Measurements from ENCODE around the gene SOCS4.
"Not testable (repeated sequence)": the region's sequence is repeated elsewhere in the genome, so short reads cannot be mapped to it uniquely, and the experiment has no call there.

Gene SOCS4

DNA sequence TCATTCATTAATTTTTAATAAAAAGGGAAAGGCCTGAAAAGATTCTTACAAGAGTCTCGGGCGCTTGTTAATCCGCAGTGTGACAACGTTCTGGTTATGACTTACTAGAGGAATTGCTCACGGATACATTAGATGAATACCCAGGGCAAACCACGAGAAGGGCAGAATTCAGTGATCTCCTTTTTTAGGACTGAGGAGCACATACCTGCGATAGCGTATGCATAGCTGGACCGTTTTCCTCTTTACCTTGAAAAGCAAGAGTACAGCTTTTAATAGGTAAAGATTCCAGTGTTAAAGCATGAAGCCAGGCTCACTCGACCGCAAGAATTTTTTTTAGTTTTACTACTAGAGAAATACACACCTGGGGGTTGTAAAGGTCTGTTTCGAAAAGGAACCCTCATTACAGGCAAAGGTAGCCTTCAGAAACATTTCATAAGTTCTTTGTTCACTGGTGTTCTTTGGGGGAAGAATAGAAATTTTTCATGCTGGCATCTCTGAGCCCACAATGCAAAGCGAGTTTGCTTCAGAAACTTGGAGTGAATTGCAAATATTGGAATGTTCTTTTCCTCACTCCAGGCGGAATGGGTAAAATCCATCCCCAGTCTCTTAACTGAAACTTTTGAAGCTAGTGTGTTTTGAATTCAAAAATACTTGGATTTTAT, 25.4 kb downstream of the SOCS4 start:
- DNase-seq (ENCODE audit: low read depth), result no peak

DNA sequence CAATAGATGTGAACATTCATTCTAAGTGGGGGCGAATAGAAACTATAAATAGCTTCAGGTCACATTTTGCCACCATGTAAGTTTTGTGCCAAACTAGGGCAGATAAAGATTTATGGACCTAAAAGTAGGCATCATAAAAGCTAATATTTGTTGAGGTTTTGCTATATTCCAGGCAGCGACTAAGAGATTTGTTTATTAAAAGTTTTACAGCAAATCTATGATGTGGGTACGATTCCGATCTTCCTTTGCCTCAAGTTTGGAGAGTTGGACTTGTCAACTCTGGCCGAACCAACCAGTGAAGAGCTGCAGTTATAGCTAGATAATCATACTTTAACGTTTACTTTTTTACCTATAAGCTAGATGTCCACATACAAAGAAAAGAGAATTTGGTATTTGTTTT, 26.0 kb downstream of the SOCS4 start:
- no peak for DNase-seq (ENCODE audit: low read depth)

DNA sequence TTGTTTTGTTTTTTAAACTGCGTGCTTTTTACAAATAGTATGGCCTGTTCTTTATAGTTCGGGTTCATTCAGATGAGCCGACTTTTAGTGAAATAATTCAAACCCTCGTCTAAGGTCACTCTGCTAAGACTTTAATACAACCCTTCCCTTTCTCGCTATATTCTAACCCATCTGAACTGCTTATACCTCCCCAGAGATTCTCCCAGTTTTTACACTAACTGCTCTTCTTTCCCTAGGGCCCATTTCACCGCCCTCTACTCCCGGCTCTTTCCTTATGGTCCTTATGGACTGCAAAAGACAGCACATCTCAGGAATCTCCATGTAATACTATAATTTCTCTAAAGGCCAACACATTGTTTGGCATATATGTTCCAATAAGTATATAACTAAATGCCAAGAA, 26.5 kb downstream of the SOCS4 start:
- no peak for DNase-seq (ENCODE audit: low read depth)

DNA sequence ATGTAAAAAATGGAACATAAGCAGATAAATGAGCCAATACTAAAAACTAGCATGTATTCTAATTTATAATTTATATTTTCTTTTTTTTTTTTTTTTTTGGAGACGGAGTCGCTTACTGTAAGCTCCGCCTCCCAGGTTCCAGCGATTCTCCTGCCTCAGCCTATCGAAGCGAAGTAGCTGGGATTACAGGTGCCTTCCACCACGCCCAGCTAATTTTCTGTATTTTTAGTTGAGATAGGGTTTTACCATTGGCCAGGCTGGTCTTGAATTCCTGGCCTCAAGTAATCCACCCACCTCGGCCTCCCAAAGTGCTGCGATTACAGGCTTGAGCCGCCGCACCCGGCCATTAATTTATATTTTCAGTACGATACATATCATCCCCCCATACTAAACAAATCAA, 27.1 kb downstream of the SOCS4 start:
- no peak for DNase-seq (ENCODE audit: low read depth)

DNA sequence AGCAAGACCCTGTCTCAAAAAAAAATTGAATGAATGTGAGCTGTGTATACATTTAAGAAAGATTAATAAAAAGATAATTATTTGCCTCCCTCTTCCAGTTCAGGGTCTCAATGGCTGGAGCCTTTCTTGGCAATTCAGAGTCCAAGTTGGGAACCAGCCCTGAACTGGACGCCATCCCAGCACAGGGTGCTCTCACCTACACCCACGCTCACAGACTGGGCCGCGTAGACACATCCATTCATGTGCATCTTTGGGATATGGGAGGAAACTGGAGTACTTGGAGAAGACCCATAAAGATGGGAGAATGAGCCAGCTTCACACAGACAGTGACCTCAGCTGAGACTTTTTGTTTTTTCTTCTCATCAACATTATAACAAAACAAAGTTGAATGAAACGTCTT, 30.9 kb downstream of the SOCS4 start:
- no peak for DNase-seq (ENCODE audit: low read depth)

DNA sequence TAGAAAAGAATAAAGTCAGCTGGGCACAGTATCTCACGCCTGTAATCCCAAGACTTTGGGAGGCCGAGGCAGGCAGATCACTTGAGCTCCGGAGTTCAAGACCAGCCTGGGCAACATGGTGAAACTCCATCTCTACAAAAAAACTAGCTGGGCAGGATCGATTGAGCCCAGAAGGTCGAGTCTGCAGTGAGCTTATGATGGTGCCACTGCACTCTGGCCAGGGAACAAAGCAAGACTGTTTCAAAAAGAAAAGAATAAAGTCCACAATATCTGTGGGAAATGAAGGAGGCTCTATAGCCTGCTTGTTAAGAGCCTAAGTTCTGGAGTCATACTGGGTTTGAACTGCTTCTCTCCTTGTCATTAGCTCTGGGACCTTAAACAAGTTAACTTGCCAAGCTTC, 32.3 kb downstream of the SOCS4 start:
- no peak for DNase-seq (ENCODE audit: low read depth)

DNA sequence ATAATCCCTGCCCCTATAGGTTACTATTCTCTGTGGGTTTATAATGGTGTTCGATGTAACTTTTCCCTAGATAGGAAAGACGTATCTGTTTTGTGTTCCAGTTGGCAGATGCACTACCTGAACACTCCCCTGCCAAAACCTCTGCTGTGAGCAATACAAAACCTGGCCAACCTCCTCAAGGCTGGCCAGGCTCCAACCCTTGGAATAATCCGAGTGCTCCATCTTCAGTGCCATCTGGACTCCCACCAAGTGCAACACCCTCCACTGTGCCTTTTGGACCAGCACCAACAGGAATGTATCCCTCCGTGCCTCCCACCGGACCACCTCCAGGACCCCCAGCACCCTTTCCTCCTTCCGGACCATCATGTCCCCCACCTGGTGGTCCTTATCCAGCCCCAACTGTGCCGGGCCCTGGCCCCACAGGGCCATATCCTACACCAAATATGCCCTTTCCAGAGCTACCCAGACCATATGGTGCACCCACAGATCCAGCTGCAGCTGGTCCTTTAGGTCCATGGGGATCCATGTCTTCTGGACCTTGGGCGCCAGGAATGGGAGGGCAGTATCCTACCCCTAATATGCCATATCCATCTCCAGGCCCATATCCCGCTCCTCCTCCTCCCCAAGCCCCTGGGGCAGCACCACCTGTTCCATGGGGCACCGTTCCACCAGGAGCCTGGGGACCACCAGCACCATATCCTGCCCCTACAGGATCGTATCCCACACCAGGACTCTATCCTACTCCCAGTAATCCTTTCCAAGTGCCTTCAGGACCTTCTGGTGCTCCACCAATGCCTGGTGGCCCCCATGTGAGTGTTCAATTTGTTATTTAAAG, 35.7 kb downstream of the SOCS4 start:
- no peak for DNase-seq (ENCODE audit: low read depth)

DNA sequence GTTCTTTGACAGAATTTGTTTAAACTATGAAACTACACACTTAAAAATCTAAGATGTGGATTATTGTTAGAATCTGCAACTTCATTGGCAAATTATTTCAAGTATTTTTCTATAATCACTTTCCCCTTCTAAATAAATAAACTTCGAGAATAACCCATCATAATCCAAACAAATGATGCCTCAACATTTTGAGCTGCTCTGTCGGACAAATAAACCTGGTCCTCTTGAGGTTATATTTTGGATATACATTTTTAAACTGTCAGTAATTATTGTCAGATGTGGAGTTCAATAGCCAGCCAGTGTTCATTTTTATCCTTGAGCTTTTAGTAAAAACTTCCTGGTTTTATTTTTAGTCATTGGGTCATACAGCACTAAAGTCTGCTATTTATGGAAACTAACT, 37.9 kb downstream of the SOCS4 start:
- not testable (repeated sequence) for DNase-seq (ENCODE audit: low read depth)

DNA sequence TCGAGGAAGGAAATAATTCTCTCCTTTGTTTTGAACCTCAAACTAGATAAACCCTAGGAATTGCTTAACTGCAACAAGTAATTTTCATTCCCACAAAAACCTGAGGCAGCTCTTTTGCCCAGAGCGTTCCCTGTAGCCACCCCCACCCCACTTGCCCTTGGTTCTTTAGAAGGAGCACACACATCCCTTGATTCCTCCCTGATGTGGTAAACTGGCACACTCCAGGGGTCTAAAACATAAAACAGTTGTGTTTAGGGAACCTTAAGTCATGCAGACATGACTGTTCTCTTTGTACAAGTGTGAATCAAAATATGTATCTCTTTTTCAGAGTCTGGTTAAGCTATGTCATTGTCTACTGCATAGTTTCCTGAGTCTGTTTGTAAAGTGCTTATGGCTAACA, 38.4 kb downstream of the SOCS4 start:
- DNase-seq (ENCODE audit: low read depth), result no peak

DNA sequence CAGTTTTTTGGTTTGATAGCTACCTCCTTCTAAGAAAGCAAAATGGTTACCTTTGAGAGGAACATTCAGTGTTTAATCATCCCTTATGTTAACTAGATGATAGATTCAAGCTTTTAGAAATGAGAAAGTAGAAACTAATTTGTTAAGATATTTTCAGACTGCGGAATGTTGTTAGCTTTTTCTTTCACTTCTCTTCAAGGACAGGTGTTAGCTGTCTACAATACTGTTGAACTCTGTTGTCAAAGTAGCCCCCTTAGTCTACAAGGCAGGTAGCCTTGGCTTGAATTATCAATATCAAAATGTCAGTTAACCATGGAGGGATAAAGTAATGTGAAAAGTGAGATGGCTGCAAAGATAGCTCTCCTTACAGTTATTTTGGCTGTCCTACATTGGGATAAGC, 39.2 kb downstream of the SOCS4 start:
- DNase-seq (ENCODE audit: low read depth), result no peak

DNA sequence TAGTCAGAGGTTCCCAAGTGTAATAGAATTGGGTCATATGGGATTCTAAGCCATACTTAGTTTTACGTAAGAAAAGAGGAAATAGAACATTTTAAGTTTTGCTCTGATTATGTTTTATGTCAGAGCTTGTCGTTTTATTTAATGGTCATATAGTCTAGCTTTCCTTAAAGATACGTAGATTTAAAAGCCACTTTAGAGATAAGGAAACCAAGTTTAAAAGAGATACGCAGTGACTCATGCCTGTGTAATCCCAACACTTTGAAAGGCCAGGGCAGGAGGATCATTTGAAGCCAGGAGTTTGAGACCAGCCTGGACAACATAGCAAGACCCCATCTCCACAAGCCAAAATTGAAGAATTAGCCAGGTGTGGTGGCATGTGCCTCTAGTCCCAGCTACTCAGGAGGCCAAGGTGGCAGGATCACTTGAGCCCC, 44.0 kb downstream of the SOCS4 start:
- no peak for DNase-seq (ENCODE audit: low read depth)

DNA sequence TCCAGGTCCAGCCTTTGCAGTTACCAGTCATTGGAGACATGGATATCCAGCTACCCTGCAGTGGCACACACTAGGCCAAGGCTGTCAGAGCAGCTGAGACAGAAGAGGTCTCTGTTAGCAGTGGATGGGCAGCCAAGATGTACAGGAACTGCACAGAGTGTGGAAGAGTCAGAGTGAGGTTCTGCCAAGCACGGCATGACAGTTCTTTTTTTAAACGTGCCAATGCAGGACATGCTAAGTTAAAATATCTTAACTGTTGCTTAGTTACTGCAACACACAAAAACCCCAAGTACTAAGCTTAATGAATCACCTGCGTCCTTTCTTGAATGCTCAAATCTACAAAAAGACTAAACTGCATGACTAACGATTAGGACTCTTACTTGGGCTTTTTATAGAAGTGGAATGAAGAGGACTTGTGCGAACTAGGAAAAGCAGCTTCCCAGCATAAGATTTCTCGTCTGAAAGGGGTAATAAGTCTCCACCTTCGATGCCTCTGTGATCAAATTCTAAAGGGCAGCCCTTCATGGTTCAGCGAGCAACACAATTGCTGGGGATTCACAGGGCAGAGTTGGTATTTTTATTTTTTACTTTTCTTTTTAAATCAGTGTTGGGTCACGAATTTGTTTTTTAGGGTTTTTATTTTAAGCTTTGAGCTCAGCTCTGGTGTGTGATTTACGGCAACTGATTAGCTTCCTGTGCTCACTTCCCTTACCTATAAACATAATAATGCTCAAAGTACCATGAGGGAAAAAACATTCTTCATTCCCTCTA, 45.0 kb downstream of the SOCS4 start:
- DNase-seq (ENCODE audit: low read depth), result no peak

DNA sequence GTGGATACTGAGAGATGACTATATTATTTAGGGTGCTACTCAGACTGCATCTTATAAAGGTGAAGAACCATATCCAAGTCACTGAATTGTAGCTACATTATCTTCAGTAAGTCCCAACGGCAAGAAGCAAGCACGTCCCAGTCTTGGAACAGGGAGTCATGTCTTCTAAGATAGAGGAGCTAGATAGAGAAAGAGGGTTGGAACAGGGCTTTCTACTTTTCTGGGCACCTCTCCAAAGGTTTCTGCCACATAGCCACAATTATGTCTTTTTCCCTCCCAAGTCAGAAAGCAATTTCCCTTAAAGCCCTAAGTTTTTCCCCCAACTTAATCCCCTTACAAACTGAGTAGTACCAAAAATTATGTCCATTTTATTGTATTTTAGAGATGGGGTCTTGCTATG, 46.8 kb downstream of the SOCS4 start:
- no peak for DNase-seq (ENCODE audit: low read depth)

DNA sequence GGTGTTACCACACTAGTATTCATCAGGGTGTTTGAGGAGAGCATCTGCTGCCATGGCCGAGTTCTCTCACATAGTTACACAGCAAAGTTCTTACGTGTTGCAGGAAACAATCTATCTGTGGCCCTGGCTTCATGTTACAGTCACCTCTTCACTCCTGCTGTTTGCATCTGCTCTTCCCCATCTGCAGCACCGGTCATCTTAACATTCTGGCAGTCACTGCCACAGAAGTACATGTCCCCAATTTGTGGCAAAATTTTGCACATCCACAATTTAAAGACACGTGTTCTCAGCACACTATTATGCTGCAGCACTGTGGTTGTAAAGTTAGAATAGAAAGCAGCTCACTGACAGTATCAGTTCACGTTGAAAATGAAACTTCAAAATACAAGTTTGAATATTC, 47.6 kb downstream of the SOCS4 start:
- no peak for DNase-seq (ENCODE audit: low read depth)

DNA sequence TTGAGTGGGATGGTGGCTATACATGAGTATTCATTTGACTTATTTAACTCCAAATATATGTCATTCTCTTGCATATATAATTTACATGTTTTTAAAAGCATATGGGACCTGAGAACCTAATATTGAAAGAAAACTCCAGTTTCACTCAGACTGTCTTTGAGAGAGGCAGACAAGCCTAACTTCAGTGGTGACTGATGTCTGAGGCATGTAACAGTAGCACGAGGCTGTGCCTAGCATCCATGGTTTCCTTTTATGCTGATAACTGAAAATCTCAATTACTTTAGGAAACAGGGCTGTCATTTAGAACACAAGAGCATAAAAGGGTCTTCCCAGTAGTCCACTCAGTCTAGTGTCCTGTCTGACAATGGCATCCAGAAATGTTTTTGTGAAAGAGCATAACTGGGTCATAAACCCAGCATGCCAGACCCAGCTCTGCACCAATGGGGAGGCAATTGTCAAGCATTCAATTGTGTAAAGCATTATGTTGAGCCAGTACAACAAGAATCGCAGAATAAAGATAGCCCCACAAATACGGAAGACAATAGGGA, 48.7 kb downstream of the SOCS4 start:
- no peak for DNase-seq (ENCODE audit: low read depth)

DNA sequence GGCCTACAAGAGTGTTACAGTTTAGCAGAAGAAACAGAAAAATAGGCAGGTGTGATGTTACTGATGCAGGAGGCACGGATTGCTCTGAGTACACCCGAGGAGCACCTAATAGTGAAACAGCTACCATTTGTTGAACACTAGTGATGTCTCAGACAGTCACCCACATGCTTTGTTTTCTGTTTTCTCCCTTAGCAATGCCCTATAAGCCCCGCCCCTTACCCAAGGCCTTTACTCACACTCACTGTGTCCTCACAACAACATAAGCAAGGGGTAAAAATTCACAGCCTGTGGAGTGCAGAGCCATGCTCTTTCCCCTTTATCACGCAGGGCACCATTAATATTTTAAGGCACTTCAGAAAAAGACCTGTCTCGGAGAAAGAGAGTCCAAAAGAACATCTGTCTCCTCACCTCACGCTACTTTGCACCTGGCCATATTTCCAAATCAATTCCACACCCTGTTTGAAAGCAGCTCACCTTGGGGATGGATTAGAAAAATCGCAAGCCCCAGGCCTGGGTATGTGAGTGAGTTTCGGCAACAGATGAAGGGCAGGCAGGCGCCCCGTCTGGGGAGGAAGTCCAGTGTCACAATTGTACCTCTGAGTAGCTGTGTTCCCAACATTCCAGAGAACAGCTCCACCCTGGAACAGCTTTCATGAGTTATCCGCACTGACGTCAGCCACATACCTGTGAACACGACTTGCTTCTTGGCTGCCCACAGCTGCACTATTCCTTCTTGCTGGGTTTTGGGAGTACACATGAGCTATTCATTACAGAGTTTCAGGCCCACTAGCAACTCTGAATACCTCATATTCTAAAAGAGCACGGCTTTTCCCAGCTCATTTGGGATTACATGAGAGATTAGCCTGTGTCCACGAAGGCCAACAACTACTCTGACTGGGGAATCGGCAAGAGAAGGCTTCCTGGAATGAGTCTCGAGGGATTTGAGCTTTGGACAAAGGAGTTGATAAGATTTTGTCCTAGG, 50.4 kb downstream of the SOCS4 start:
- no peak for DNase-seq (ENCODE audit: low read depth)

DNA sequence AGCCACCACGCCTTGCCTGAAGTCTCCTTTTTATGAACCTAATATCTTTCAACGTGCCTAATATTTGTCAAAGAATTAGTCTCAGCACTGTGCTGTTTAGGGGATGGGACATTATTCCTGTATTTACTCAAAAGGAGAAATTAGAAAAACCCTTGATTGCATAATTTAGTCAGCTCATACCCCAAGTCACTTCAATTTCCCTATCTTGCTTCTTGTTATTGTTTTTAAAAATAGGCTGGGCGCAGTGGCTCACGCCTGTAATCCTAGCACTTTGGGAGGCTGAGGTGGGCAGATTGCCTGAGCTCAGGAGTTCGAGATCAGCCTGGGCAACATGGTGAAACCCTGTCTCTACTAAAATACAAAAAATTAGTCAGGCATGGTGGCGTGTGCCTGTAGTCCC, 52.9 kb downstream of the SOCS4 start:
- not testable (repeated sequence) for DNase-seq (ENCODE audit: low read depth)

DNA sequence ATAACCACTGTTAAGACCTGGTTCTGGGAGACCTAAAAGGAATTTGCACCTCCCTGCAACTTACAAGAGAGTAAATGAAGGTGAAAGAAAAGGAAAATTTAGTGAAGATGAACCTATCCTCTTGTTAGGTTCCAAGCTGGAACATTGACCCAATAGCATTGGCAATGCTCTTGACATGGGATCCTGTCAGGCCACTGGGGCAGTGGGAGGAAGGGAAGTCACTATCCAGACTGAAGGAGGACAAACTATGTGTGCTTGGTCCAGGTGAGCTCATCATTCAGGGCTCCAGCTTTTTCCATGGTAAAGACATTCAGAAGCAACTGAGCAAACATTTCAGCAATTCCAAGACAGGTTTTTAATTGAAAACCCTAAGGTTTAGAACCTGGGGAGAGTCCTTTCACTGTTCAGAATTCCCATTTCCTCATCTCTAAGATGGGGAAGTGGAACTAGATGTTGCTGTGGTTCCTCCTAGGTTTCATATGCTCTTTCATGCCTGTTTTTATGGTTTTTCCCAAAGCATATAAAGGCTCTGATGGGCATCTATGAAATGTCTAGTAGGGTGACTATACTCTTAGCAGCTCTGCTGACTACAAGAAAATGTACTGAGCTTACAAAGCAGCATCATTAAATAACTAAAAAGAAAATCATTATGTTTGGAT, 57.5 kb downstream of the SOCS4 start:
- no peak for DNase-seq (ENCODE audit: low read depth)

DNA sequence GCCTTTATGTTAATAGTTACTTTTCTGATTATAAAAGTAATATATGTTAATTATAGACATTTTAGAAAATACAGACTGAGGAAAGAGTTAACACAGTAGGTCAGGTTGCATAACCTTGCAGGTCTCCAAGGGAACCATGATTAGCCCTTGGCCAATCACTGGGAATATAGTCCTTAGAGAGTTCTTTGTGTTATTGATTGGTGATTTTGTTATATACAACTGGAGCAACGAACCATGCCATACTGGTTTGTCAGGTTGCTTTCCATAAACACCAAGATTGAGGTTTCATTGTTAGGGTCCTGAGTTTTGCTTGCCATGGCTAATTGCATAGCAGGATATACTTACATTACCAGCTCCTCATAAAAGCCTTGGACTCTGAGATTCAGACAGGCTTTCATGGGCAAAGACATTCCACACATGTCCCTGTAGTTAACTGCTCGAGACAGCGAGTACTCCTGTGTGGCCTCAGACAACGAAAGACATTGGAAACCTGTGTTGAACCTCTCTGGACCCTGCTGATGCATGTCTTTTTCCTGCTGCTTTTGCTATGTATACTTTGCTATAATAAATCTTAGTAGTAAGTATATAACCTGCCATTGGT, 58.1 kb downstream of the SOCS4 start:
- DNase-seq (ENCODE audit: low read depth), result no peak

DNA sequence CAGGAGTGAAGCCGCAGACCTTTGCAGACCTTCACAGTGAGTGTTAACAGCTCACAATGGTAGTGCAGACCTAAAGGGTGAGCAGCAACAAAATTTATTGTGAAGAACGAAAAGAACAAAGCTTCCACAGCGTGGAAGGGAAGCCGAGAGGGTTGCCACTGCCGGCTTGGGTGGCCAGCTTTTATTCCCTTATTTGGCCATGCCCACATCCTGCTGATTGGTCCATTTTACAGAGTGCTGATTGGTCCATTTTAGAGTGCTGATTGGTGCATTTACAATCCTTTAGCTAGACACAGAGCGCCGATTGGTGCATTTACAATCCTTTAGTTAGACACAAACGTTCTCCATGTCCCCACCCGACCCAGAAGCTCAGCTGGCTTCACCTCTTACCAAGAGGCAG, 59.9 kb downstream of the SOCS4 start:
- DNase-seq (ENCODE audit: low read depth), result no peak

DNA sequence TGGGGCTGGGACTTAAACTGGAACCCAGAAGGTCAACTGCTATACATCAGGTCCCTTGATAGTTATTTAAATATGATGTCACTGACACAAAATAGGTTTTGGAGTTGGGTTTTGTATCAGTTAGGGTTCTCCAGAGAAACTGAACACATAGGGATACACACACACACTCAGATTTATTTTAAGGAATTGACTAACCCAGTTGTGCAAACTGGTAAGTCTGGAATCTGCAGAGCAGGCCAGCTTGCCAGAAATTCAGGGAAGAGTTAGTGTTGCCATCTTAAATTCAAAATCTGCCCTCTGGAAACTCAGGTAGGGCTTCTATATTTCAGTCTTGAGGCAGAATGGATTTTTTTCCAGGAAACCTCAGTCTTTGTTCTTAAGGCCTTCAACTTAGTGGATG, 61.3 kb downstream of the SOCS4 start:
- DNase-seq (ENCODE audit: low read depth), result no peak
